HCT116 (cell line): ENCODE results near the gene CA6. TPM values are rescaled to one million over a fixed set of nuclear protein-coding genes. Genes with fewer than 3 reads are reported as not detected.
A peak's percentile ranks its signal among the peaks of the same experiment; 100 is the strongest.

Experiments used
- ATAC-seq: fragments of 200-7000 bp; cut with Tn5 transposase; 2 replicates; pipeline ENCODE4 v1.9.1; 2020; ENCODE audit warnings: mild to moderate bottlenecking, moderate library complexity
- BruUV-seq: library from RNA; stranded (reverse); fragments of 400-500 nt; replicated peaks from 2 replicates; lab custom pipeline; 2021; lab: Mats Ljungman, UMichigan
- CTCF ChIA-PET: fragments of 300-600 bp; sonication (Branson Sonifier 250); formaldehyde crosslinking; loops from one replicate; lab custom pipeline; 2021; ENCODE audit warnings: antibody characterized with exemption; lab: Charles Lee
- POLR2A ChIA-PET: fragments of 300-600, 350-600 bp; sonication (Branson Sonifier 250); formaldehyde crosslinking; loops from one replicate; lab custom pipeline; 2021; ENCODE audit warnings: antibody characterized with exemption; lab: Charles Lee
- RAD21 ChIA-PET, 2 experiments: fragments of 300-600 bp; sonication (Branson Sonifier 250); formaldehyde crosslinking; loops; one replicate each; lab custom pipeline; 2023; ENCODE audit warnings: low total read pairs in 2 of 2; ENCODE audit not compliant: uncharacterized antibody in 2 of 2, unreplicated experiment in 2 of 2, low non-redundant PET in 1 of 2; lab: Charles Lee
- DNase-seq: peaks from one replicate; pipeline ENCODE4 v3.0.0-alpha.2; 2010; ENCODE audit warnings: low read depth, low spot score
- H2AFZ ChIP-seq: fragments of 200-600 bp; shearing (Covaris generic), sonication (generic); 2 replicates; pipeline ENCODE4 v1.6.1; 2017; ENCODE audit warnings: low read depth, mixed run types, mixed read lengths, antibody characterized with exemption, low read length; ENCODE audit not compliant: poor library complexity, severe bottlenecking
- H3K27ac ChIP-seq: 2 replicates; pipeline ENCODE4 v1.5.1; 2012; ENCODE audit warnings: low read depth, low read length
- H3K27me3 ChIP-seq: fragments of 200-600 bp; sonication (generic); 2 replicates; pipeline ENCODE4 v1.6.1; 2016; ENCODE audit warnings: mixed run types, low read length, mixed read lengths; ENCODE audit not compliant: insufficient read depth
- H3K36me3 ChIP-seq, 2 experiments: fragments of 200-500 bp in 1 of 2; fragments of 200-600 bp in 1 of 2; sonication (Bioruptor generic) in 1 of 2; sonication (generic) in 1 of 2; 2 replicates each; pipeline versions ENCODE4 v1.5.1 to v1.6.1; 2014 to 2016; ENCODE audit warnings: low read length in 2 of 2, inconsistent platforms in 1 of 2, mixed read lengths in 1 of 2, mixed run types in 1 of 2; ENCODE audit not compliant: insufficient read depth in 2 of 2, control insufficient read depth in 1 of 2
- H3K4me1 ChIP-seq, 2 experiments: fragments of 200-600 bp in 1 of 2; sonication (generic) in 1 of 2; 2 replicates each; pipeline versions ENCODE4 v1.5.1 to v1.6.1; 2012 to 2017; ENCODE audit warnings: low read length in 2 of 2, inconsistent platforms in 1 of 2, mild to moderate bottlenecking in 1 of 2, mixed read lengths in 1 of 2, mixed run types in 1 of 2, moderate library complexity in 1 of 2; ENCODE audit not compliant: insufficient read depth in 2 of 2, control insufficient read depth in 1 of 2
- H3K4me2 ChIP-seq: fragments of 200-600 bp; sonication (generic); 2 replicates; pipeline ENCODE4 v1.6.1; 2017; ENCODE audit warnings: mixed run types, low read length, mixed read lengths
- H3K4me3 ChIP-seq, 2 experiments: fragments of 200-600 bp in 1 of 2; sonication (generic) in 1 of 2; replicated peaks in 1 of 2; 2 replicates each; pipeline ENCODE4 v1.5.1; 2011 to 2016; ENCODE audit warnings: low read length in 2 of 2, control low read depth in 1 of 2, low read depth in 1 of 2, mild to moderate bottlenecking in 1 of 2, mixed read lengths in 1 of 2, mixed run types in 1 of 2
- H3K79me2 ChIP-seq: fragments of 200-600 bp; sonication (generic); 2 replicates; pipeline ENCODE4 v1.6.1; 2017; ENCODE audit warnings: mild to moderate bottlenecking, mixed run types, low read length, moderate library complexity, mixed read lengths; ENCODE audit not compliant: insufficient read depth
- H3K9ac ChIP-seq: fragments of 200-600 bp; sonication (generic); 2 replicates; pipeline ENCODE4 v1.6.1; 2016; ENCODE audit warnings: low read length, mixed read lengths
- H3K9me2 ChIP-seq: fragments of 200-600 bp; sonication (generic), shearing (Covaris generic); 2 replicates; pipeline ENCODE4 v1.6.1; 2017; ENCODE audit warnings: mixed run types, mild to moderate bottlenecking, moderate library complexity; ENCODE audit not compliant: insufficient read depth
- H3K9me3 ChIP-seq, 2 experiments: fragments of 200-500 bp in 1 of 2; fragments of 200-600 bp in 1 of 2; sonication (Bioruptor generic) in 1 of 2; sonication (generic) in 1 of 2; 2 replicates each; pipeline ENCODE4 v1.6.1; 2014 to 2017; ENCODE audit warnings: low read length in 2 of 2, mixed read lengths in 2 of 2, inconsistent platforms in 1 of 2, low read depth in 1 of 2, mild to moderate bottlenecking in 1 of 2, mixed run types in 1 of 2, moderate library complexity in 1 of 2; ENCODE audit not compliant: control insufficient read depth in 1 of 2, insufficient read depth in 1 of 2
- H4K20me1 ChIP-seq: fragments of 200-600 bp; sonication (generic), shearing (Covaris generic); 2 replicates; pipeline ENCODE4 v1.6.1; 2017; ENCODE audit warnings: mixed run types, mild to moderate bottlenecking, moderate library complexity; ENCODE audit not compliant: insufficient read depth
- CBX3 ChIP-seq: IDR thresholded peaks from 2 replicates; pipeline ENCODE4 v1.6.1; 2012; ENCODE audit warnings: low read depth
- CEBPB ChIP-seq: IDR thresholded peaks from 2 replicates; pipeline ENCODE4 v1.6.1; 2012; ENCODE audit warnings: low read depth
- EGR1 ChIP-seq: IDR thresholded peaks from 2 replicates; pipeline ENCODE4 v1.6.1; 2012; ENCODE audit warnings: low read depth
- ELF1 ChIP-seq: IDR thresholded peaks from 2 replicates; pipeline ENCODE4 v1.6.1; 2012; ENCODE audit warnings: low read depth, borderline replicate concordance
- EZH2 ChIP-seq: fragments of 200-600 bp; sonication (generic); IDR thresholded peaks from 2 replicates; pipeline ENCODE4 v1.6.1; 2017; ENCODE audit warnings: antibody characterized with exemption, mixed run types
- EZH2phosphoT487 ChIP-seq: fragments of 200-600 bp; IDR thresholded peaks from 2 replicates; pipeline ENCODE4 v1.6.1; 2018; ENCODE audit warnings: antibody characterized with exemption, borderline replicate concordance
- FOSL1 ChIP-seq: IDR thresholded peaks from 2 replicates; pipeline ENCODE4 v1.6.1; 2012; ENCODE audit warnings: low read depth
- JUND ChIP-seq: IDR thresholded peaks from 2 replicates; pipeline ENCODE4 v1.6.1; 2012
- POLR2A ChIP-seq: IDR thresholded peaks from 2 replicates; pipeline ENCODE4 v1.7.0; 2011; ENCODE audit warnings: borderline replicate concordance; ENCODE audit not compliant: insufficient read depth, insufficient read length; ENCODE audit errors: extremely low read depth
- POLR2AphosphoS5 ChIP-seq: IDR thresholded peaks from 2 replicates; pipeline ENCODE4 v1.6.1; 2011; ENCODE audit warnings: mild to moderate bottlenecking, low read depth, low read length, moderate library complexity
- RAD21 ChIP-seq: IDR thresholded peaks from 2 replicates; pipeline ENCODE4 v1.6.1; 2012; ENCODE audit warnings: low read depth, mild to moderate bottlenecking
- SIN3A ChIP-seq: IDR thresholded peaks from 2 replicates; pipeline ENCODE4 v1.6.1; 2012; ENCODE audit warnings: low read depth
- SRF ChIP-seq: IDR thresholded peaks from 2 replicates; pipeline ENCODE4 v1.6.1; 2012; ENCODE audit warnings: low read depth
- TCF7L2 ChIP-seq: IDR thresholded peaks from 2 replicates; pipeline ENCODE4 v1.7.0; 2011; ENCODE audit warnings: borderline replicate concordance, inconsistent platforms; ENCODE audit not compliant: insufficient read depth, insufficient read length; ENCODE audit errors: extremely low read depth
- ZFX ChIP-seq: fragments of 450-650 bp; IDR thresholded peaks from 2 replicates; pipeline ENCODE4 v1.6.1; 2017
- ZNF274 ChIP-seq: fragments of 200-500 bp; sonication (Bioruptor generic); IDR thresholded peaks from 2 replicates; pipeline ENCODE4 v1.6.1; 2014; ENCODE audit warnings: mild to moderate bottlenecking, low read depth, low read length, inconsistent platforms
- intact Hi-C: fragments of 100-400 bp; cut with micrococcal nuclease; formaldehyde crosslinking; loops from 2 replicates; pipeline ENCODE4 v1.10.0; 2022
- total RNA-seq: library from RNA; stranded (reverse); gene quantifications from one replicate; pipeline ENCODE4 v1.2.1, GENCODE V29; 2021; ENCODE audit not compliant: unreplicated experiment
- TF ChIP-seq, protein P1 (sequence below), 3 experiments: fragments of 200-600 bp in 1 of 3; sonication (generic) in 1 of 3; IDR thresholded peaks in 2 of 3; conservative IDR thresholded peaks in 1 of 3; 2 replicates each; pipeline ENCODE4 v1.5.1; 2012 to 2017; ENCODE audit warnings: low read depth in 2 of 3, low read length in 2 of 3, antibody characterized with exemption in 1 of 3, borderline replicate concordance in 1 of 3, control low read depth in 1 of 3, mild to moderate bottlenecking in 1 of 3, mixed read lengths in 1 of 3, mixed run types in 1 of 3, moderate library complexity in 1 of 3; ENCODE audit not compliant: insufficient read depth in 1 of 3
- TF ChIP-seq, protein P2 (sequence below): IDR thresholded peaks from 2 replicates; pipeline ENCODE4 v1.6.1; 2012
- TF ChIP-seq, protein P3 (sequence below): IDR thresholded peaks from 2 replicates; pipeline ENCODE4 v1.6.1; 2012; ENCODE audit warnings: low read depth
- TF ChIP-seq, protein P4 (sequence below): IDR thresholded peaks from 2 replicates; pipeline ENCODE4 v1.6.1; 2011; ENCODE audit warnings: mild to moderate bottlenecking, low read length, moderate library complexity; ENCODE audit not compliant: insufficient replicate concordance; ENCODE audit errors: extremely low read depth

CA6 gene
- total RNA-seq, 1 experiment from 2014 or later = not detected

DNA sequence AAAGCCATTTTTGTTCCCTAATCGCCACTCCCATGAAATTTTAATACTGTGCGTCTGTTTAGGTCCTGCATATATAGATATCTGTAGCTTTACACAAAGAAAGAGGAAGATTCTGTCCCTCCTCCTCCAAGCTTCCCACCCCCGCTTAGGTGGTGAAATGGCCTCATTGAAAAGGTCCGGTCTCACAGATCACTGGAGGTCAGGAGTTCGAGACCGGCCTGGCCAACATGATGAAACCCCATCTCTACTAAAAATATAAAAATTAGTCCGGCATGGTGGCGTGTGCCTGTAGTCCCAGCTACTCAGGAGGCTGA lies 59.7 kb downstream of the CA6 start:
- ChIA-PET CTCF (interaction anchor here (0.7 to 2.3 kb wide), 27 partner anchors 10 to 927 kb away, joined by 3 to 62 read pairs (median 5); partner anchors contain the start of gene ENO1), RAD21 (interaction anchor here (0.7 to 1.2 kb wide), 9 partner anchors 16 to 146 kb away, joined by 3 to 11 read pairs (median 4); no protein-coding TSS in a partner anchor), POLR2A (interaction anchor here (0.7 to 1.0 kb wide), 4 partner anchors 16 to 127 kb away, joined by 3 to 5 read pairs (median 4); partner anchors contain the start of gene ENO1)
- Histone ChIP-seq H3K4me3 (no peak overlapping the region), H2AFZ (no peak overlapping the region), H3K9me2 (no peaks in the 10 kb centered on the region), H3K27ac (no peak overlapping the region), H3K27me3 (no peaks in the 10 kb centered on the region), H3K4me1 (peaks cover 0 to 14% of the 10 kb centered on the region in 2 experiments; a peak in 3 of 4 replicates), H4K20me1 (no peaks in the 10 kb centered on the region), H3K9me3 (no peaks in the 10 kb centered on the region), H3K79me2 (no peaks in the 10 kb centered on the region), H3K9ac (no peak overlapping the region), H3K4me2 (peak overlapping the region; percentile 30; the same call in 1 of the 2 replicates), H3K36me3 (no peaks in the 10 kb centered on the region)
- no peak for DNase-seq
- TF ChIP-seq EZH2 (no peak), CEBPB (no peak), RAD21 (no peak), POLR2A (no peak), JUND (no peak), ELF1 (no peak), SRF (no peak), ZFX (no peak), FOSL1 (no peak), EZH2phosphoT487 (no peak), POLR2AphosphoS5 (no peak), TCF7L2 (no peak), CBX3 (no peak), SIN3A (no peak), ZNF274 (no peak), EGR1 (no peak)
- TF ChIP-seq, protein P1, sequence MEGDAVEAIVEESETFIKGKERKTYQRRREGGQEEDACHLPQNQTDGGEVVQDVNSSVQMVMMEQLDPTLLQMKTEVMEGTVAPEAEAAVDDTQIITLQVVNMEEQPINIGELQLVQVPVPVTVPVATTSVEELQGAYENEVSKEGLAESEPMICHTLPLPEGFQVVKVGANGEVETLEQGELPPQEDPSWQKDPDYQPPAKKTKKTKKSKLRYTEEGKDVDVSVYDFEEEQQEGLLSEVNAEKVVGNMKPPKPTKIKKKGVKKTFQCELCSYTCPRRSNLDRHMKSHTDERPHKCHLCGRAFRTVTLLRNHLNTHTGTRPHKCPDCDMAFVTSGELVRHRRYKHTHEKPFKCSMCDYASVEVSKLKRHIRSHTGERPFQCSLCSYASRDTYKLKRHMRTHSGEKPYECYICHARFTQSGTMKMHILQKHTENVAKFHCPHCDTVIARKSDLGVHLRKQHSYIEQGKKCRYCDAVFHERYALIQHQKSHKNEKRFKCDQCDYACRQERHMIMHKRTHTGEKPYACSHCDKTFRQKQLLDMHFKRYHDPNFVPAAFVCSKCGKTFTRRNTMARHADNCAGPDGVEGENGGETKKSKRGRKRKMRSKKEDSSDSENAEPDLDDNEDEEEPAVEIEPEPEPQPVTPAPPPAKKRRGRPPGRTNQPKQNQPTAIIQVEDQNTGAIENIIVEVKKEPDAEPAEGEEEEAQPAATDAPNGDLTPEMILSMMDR (IDR thresholded peaks at IDR 0.05 in 2 of 3, conservative IDR thresholded peaks at IDR 0.05 in 1 of 3; ENCODE audit: borderline replicate concordance in 1 of 3, insufficient read depth in 1 of 3, low read depth in 2 of 3, low read length in 2 of 3) = no peak
- TF ChIP-seq, protein P2, sequence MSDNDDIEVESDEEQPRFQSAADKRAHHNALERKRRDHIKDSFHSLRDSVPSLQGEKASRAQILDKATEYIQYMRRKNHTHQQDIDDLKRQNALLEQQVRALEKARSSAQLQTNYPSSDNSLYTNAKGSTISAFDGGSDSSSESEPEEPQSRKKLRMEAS = no peak
- TF ChIP-seq, protein P3, sequence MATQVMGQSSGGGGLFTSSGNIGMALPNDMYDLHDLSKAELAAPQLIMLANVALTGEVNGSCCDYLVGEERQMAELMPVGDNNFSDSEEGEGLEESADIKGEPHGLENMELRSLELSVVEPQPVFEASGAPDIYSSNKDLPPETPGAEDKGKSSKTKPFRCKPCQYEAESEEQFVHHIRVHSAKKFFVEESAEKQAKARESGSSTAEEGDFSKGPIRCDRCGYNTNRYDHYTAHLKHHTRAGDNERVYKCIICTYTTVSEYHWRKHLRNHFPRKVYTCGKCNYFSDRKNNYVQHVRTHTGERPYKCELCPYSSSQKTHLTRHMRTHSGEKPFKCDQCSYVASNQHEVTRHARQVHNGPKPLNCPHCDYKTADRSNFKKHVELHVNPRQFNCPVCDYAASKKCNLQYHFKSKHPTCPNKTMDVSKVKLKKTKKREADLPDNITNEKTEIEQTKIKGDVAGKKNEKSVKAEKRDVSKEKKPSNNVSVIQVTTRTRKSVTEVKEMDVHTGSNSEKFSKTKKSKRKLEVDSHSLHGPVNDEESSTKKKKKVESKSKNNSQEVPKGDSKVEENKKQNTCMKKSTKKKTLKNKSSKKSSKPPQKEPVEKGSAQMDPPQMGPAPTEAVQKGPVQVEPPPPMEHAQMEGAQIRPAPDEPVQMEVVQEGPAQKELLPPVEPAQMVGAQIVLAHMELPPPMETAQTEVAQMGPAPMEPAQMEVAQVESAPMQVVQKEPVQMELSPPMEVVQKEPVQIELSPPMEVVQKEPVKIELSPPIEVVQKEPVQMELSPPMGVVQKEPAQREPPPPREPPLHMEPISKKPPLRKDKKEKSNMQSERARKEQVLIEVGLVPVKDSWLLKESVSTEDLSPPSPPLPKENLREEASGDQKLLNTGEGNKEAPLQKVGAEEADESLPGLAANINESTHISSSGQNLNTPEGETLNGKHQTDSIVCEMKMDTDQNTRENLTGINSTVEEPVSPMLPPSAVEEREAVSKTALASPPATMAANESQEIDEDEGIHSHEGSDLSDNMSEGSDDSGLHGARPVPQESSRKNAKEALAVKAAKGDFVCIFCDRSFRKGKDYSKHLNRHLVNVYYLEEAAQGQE = no peak
- TF ChIP-seq, protein P4, sequence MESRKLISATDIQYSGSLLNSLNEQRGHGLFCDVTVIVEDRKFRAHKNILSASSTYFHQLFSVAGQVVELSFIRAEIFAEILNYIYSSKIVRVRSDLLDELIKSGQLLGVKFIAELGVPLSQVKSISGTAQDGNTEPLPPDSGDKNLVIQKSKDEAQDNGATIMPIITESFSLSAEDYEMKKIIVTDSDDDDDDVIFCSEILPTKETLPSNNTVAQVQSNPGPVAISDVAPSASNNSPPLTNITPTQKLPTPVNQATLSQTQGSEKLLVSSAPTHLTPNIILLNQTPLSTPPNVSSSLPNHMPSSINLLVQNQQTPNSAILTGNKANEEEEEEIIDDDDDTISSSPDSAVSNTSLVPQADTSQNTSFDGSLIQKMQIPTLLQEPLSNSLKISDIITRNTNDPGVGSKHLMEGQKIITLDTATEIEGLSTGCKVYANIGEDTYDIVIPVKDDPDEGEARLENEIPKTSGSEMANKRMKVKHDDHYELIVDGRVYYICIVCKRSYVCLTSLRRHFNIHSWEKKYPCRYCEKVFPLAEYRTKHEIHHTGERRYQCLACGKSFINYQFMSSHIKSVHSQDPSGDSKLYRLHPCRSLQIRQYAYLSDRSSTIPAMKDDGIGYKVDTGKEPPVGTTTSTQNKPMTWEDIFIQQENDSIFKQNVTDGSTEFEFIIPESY = no peak
- intact Hi-C loops = loop anchor here (1.0 kb wide), 1 partner anchor 87 kb away; no protein-coding TSS in a partner anchor
- ATAC-seq = peak; percentile 50
- BruUV-seq = no TSS peak
